ENCODE data around the gene SERPINA4. TPM values are rescaled to one million over a fixed set of nuclear protein-coding genes. Genes with fewer than 3 reads are reported as not detected.

The SERPINA4 gene
- total RNA-seq, 1 donor from 2014 or later: not detected

DNA sequence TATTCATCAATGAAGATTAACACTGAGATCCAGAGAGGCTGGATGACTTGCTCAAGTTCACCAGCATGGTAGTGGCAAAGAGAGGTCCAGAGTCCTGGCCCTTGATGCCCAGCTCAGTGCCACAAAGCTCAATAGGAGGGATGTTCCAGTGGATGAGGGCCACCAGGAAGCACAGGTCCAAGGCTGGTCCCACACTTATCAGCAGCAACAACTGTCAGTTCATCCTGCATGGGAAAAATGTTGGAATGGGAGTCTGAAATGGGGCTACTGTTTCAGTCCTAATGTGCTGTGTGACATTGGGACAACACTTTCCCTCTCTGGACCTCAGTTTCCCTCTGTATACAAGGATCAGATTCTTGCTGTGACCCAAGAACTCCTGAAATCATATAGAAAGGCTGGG is 31.2 kb downstream of the SERPINA4 start:
- ATAC-seq (ENCODE audit: low read depth): no peak
- H3K4me1 Mint-ChIP-seq: no peaks in the 10 kb centered on the region
- H3K9me3 Mint-ChIP-seq: no peaks in the 10 kb centered on the region
- no peaks in the 10 kb centered on the region for H3K27me3 Mint-ChIP-seq
- no peaks in the 10 kb centered on the region for H3K36me3 Mint-ChIP-seq (ENCODE audit: low read depth)
- POLR2A ChIA-PET: no interaction called here
- intact Hi-C loops (cut with micrococcal nuclease): no loop called here
- TF ChIP-seq, protein P1, sequence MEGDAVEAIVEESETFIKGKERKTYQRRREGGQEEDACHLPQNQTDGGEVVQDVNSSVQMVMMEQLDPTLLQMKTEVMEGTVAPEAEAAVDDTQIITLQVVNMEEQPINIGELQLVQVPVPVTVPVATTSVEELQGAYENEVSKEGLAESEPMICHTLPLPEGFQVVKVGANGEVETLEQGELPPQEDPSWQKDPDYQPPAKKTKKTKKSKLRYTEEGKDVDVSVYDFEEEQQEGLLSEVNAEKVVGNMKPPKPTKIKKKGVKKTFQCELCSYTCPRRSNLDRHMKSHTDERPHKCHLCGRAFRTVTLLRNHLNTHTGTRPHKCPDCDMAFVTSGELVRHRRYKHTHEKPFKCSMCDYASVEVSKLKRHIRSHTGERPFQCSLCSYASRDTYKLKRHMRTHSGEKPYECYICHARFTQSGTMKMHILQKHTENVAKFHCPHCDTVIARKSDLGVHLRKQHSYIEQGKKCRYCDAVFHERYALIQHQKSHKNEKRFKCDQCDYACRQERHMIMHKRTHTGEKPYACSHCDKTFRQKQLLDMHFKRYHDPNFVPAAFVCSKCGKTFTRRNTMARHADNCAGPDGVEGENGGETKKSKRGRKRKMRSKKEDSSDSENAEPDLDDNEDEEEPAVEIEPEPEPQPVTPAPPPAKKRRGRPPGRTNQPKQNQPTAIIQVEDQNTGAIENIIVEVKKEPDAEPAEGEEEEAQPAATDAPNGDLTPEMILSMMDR (IDR thresholded peaks at IDR 0.05): no peak
- no peak overlapping the region for H3K27ac Mint-ChIP-seq
- no peak for DNase-seq
- CTCF ChIA-PET: no interaction called here
- no peak overlapping the region for H3K4me3 Mint-ChIP-seq

DNA sequence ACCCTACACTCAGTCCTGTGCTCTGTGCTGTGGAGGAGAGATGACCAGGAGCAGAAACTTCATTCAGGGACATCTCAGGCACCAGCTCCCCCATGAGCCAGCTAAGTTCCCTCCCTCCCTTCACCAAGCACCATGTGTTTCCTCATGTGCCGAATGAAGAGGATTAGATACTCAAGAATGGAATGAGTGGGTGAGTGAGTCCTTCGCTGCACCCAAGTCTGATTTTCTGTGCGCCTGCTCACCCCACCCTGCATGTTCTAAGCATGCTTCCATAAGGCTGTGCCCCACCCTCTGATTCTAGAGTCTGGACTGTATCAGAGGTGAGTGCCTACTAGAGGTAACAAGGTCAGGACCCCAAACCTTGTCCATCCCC is 32.1 kb downstream of the SERPINA4 start:
- intact Hi-C loops (cut with micrococcal nuclease): no loop called here
- Mint-ChIP-seq H3K4me3 (no peak overlapping the region), H3K27me3 (no peaks in the 10 kb centered on the region), H3K9me3 (no peaks in the 10 kb centered on the region), H3K36me3 (ENCODE audit: low read depth) (no peaks in the 10 kb centered on the region), H3K4me1 (no peaks in the 10 kb centered on the region), H3K27ac (no peak overlapping the region)
- POLR2A ChIA-PET: no interaction called here
- TF ChIP-seq, protein P1 (IDR thresholded peaks at IDR 0.05): no peak
- CTCF ChIA-PET: no interaction called here
- DNase-seq: no peak
- no peak for ATAC-seq (ENCODE audit: low read depth)

DNA sequence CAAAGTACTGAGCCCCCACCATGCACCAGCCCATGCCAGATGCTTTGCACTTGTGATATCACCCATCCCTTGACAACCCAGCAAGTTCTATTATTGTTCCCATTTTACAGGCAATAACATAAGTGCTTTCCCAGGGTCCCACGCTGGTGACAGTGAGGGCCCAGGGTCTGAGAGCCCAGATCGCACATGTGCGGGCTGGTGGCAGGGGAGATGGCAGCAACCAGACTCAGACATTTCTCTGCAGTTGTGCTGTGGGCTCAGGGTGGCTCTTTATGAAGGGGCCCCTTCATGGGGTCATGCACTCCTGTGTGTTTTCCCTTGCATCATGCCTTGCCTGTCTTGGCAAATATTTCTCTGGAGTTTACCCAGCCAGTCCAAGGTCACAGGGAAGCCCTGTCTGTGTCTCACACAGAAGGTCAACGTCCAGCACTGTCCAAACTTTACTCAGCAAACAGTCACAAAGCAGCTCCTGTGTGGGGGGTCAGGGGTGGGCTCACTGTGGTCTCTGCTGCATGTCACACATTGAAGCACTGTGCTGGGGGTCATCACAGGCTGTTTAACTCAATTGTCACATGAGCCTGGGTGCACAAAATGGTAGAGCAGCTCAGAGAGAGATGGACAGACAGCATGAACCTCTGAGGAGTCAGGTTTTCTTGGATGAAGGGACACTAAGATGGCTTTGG is 32.6 kb downstream of the SERPINA4 start:
- no peaks in the 10 kb centered on the region for H3K9me3 Mint-ChIP-seq
- H3K4me1 Mint-ChIP-seq: no peaks in the 10 kb centered on the region
- no peak overlapping the region for H3K4me3 Mint-ChIP-seq
- ChIA-PET POLR2A (no interaction called here), CTCF (no interaction called here)
- ATAC-seq (ENCODE audit: low read depth) (no peak), DNase-seq (no peak)
- H3K27me3 Mint-ChIP-seq: no peaks in the 10 kb centered on the region
- no peaks in the 10 kb centered on the region for H3K36me3 Mint-ChIP-seq (ENCODE audit: low read depth)
- TF ChIP-seq, protein P1 (IDR thresholded peaks at IDR 0.05): no peak
- no peak overlapping the region for H3K27ac Mint-ChIP-seq
- intact Hi-C loops (cut with micrococcal nuclease): no loop called here

DNA sequence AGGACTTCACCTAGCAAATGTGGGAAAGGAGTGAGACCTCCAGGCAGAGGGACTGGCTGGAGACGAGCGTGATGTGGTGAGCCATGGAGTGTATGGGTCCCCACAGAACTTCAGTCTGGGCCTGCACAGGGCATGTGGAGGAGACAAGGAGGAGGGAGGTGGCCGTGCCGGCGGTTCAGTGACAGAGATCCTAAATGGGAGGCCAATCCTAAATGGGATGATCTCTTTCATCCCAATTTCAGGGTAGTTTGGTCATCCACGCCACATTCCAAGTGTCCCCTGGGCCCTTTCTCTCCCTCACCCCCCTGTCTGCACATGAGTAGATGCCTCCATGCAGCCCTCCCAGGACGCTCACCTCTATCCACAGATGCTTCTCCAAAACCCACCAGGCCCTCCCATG is 33.2 kb downstream of the SERPINA4 start:
- H3K27ac Mint-ChIP-seq: no peak overlapping the region
- intact Hi-C loops (cut with micrococcal nuclease): no loop called here
- ATAC-seq (ENCODE audit: low read depth): no peak
- no peaks in the 10 kb centered on the region for H3K4me1 Mint-ChIP-seq
- H3K27me3 Mint-ChIP-seq: no peaks in the 10 kb centered on the region
- no peaks in the 10 kb centered on the region for H3K9me3 Mint-ChIP-seq
- ChIA-PET CTCF (no interaction called here), POLR2A (no interaction called here)
- TF ChIP-seq, protein P1 (IDR thresholded peaks at IDR 0.05): no peak
- H3K36me3 Mint-ChIP-seq (ENCODE audit: low read depth): no peaks in the 10 kb centered on the region
- DNase-seq: no peak
- H3K4me3 Mint-ChIP-seq: no peak overlapping the region

DNA sequence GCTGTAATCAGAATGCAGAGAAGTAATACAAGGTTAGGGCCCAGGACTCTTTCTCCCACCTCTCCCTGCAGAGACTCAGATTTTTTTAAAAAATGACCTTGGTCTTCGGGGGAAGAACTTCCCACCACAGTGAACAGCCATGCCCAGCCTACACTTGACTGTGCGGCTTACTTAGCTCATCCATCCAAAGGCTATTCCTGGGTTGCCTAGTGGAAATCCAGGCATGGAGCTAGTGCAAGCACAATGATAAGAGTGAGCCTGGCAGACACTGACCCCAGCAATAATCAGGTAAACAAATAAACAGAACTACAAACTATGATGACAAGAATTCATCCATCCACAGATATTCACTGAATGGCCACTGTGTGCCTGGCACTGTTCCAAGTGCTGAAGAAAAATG is 34.7 kb downstream of the SERPINA4 start:
- ChIA-PET POLR2A (no interaction called here), CTCF (no interaction called here)
- intact Hi-C loops (cut with micrococcal nuclease): no loop called here
- peaks cover 1% of the 10 kb centered on the region for H3K27me3 Mint-ChIP-seq
- H3K4me1 Mint-ChIP-seq: no peaks in the 10 kb centered on the region
- H3K9me3 Mint-ChIP-seq: no peaks in the 10 kb centered on the region
- no peak overlapping the region for H3K4me3 Mint-ChIP-seq
- DNase-seq (no peak), ATAC-seq (ENCODE audit: low read depth) (no peak)
- TF ChIP-seq, protein P1 (IDR thresholded peaks at IDR 0.05): no peak
- H3K27ac Mint-ChIP-seq: no peak overlapping the region
- no peaks in the 10 kb centered on the region for H3K36me3 Mint-ChIP-seq (ENCODE audit: low read depth)

All from activated B cell treated with CpG ODN at 0.5 μM for 24 hours (primary cell).